Adrenal gland (tissue), 5 donors: ENCODE data around the gene NETO2.

Source experiments
- CTCF ChIP-seq, 6 experiments: fragments of 450-650 bp in 4 of 6; fragments of 200-600 bp in 2 of 6; sonication (generic) in 1 of 6; IDR thresholded peaks; 1 replicate in 5 of 6; 2 replicates in 1 of 6; pipeline versions ENCODE4 v1.5.1 to v1.8.0; 2016 to 2021; ENCODE audit warnings: antibody characterized with exemption in 6 of 6, mild to moderate bottlenecking in 2 of 6, moderate library complexity in 1 of 6
- POLR2A ChIP-seq, 2 donors: fragments of 450-650 bp; IDR thresholded peaks; one replicate each; pipeline ENCODE4 v1.6.1; 2017; ENCODE audit warnings: antibody characterized with exemption in 2 of 2, mild to moderate bottlenecking in 2 of 2, moderate library complexity in 1 of 2
- donor health status: DM: no; HTN: no; CAD: no.

DNA sequence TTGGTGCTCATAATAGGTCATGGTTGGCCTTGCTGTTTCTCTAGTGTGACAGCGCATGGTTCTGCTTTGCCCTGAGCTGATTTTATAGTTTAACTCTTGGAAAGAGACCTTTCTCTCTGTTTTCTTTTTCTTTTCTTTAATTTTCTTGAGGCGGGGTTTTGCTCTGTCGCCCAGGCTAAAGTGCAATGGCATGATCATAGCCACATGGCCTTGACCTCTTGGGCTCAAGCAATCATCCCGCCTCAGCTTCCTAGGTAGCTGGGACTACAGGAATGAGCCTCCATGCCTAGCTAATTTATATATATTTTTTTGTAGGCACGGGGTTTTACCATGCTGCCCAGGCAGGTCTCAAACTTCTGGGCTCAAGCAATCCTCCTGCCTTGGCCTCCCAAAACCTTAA, 89.8 kb downstream of the NETO2 start:
- TF ChIP-seq CTCF (IDR thresholded peaks at IDR 0.05) (no peak), POLR2A (IDR thresholded peaks at IDR 0.05) (no peak)
